ENCODE measurements around the gene ACBD6.

DNA sequence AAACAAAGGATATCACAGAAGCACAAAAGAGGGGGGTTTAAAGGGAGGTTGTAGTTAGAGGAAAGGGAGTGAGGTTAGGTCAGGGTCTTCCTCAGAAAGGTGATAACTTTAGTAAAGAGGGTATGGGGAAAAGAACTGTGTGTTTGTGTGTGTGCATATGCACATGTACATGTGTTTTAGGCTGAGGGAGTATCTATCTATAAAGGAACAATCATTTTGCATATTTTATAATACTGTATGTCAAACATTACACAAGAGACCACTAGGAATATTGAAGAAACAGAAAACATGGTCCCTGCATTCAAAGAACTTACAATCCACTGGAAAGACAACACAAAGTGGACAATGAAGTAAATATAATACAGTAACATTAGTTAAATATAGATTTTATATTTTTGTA is 132.2 kb downstream of the ACBD6 start:
- TF ChIP-seq EZH2 (IDR thresholded peaks at IDR 0.05) (no peak), POLR2AphosphoS5 (IDR thresholded peaks at IDR 0.05; ENCODE audit: borderline replicate concordance, low read depth, low read length) (no peak)
